GM19468 (cell line): ENCODE results near the gene BEAN1.
"Not testable (repeated sequence)": the region's sequence is repeated elsewhere in the genome, so short reads cannot be mapped to it uniquely, and the experiment has no call there.

Experiments used
- ATAC-seq: cut with Tn5 transposase; IDR thresholded peaks from one replicate; pipeline ENCODE4 v1.9.1; 2021; ENCODE audit warnings: mild to moderate bottlenecking, moderate library complexity, moderate number of reproducible peaks; ENCODE audit not compliant: unreplicated experiment; ENCODE audit errors: extremely low read depth

BEAN1 gene

GRCh38 chr16:66466636-66467035 lies 39.5 kb downstream of the BEAN1 start:
- not testable (repeated sequence) for ATAC-seq

- no peak for ATAC-seq
Observed at GRCh38 chr16:66467611-66468010, 40.5 kb downstream of the BEAN1 start.

- no peak for ATAC-seq
Observed at GRCh38 chr16:66468321-66468965, 41.3 kb downstream of the BEAN1 start.

- no peak for ATAC-seq
Observed at GRCh38 chr16:66469291-66469946, 42.3 kb downstream of the BEAN1 start.

GRCh38 chr16:66469947-66470546 lies 43.0 kb downstream of the BEAN1 start:
- no peak for ATAC-seq

GRCh38 chr16:66470556-66470955 lies 43.5 kb downstream of the BEAN1 start:
- ATAC-seq, result no peak

GRCh38 chr16:66471264-66471663 lies 44.2 kb downstream of the BEAN1 start:
- no peak for ATAC-seq

GRCh38 chr16:66471716-66472393 lies 44.8 kb downstream of the BEAN1 start:
- no peak for ATAC-seq

GRCh38 chr16:66473051-66473571 lies 46.0 kb downstream of the BEAN1 start:
- ATAC-seq, result no peak

- no peak for ATAC-seq
Observed at GRCh38 chr16:66473654-66474519, 46.8 kb downstream of the BEAN1 start.

GRCh38 chr16:66474750-66475199 lies 47.7 kb downstream of the BEAN1 start:
- peak; percentile 90 for ATAC-seq

GRCh38 chr16:66475232-66475631 lies 48.1 kb downstream of the BEAN1 start:
- no peak for ATAC-seq

GRCh38 chr16:66476328-66477027 lies 49.4 kb downstream of the BEAN1 start:
- ATAC-seq, result no peak

- no peak for ATAC-seq
Observed at GRCh38 chr16:66477028-66477515, 50.0 kb downstream of the BEAN1 start.

GRCh38 chr16:66478733-66479511 lies 51.8 kb downstream of the BEAN1 start:
- no peak for ATAC-seq

GRCh38 chr16:66479661-66480264 lies 52.7 kb downstream of the BEAN1 start:
- ATAC-seq, result no peak

GRCh38 chr16:66480265-66481080 lies 53.4 kb downstream of the BEAN1 start:
- no peak for ATAC-seq
